ENCODE results near the gene GRIFIN.

GRIFIN gene

GRCh38 chr7:2452643-2453270 lies 23.4 kb downstream of the GRIFIN start:
- no peak for DNase-seq

GRCh38 chr7:2452074-2452507 lies 24.1 kb downstream of the GRIFIN start:
- DNase-seq = no peak

GRCh38 chr7:2451171-2452073 lies 24.8 kb downstream of the GRIFIN start:
- peak; percentile 75 to 80 for DNase-seq

- DNase-seq = no peak
These were observed 25.7 kb downstream of the GRIFIN start for GRCh38 chr7:2450198-2451107.

GRCh38 chr7:2446676-2447075 lies 29.5 kb downstream of the GRIFIN start:
- no peak for DNase-seq

GRCh38 chr7:2445898-2446555 lies 30.2 kb downstream of the GRIFIN start:
- no peak for DNase-seq

GRCh38 chr7:2445047-2445446 lies 31.2 kb downstream of the GRIFIN start:
- DNase-seq = no peak

- no peak for DNase-seq
These were observed 31.7 kb downstream of the GRIFIN start for GRCh38 chr7:2444476-2444875.

- no peak for DNase-seq
These were observed 32.7 kb downstream of the GRIFIN start for GRCh38 chr7:2443491-2443890.

- DNase-seq = no peak
These were observed 34.7 kb downstream of the GRIFIN start for GRCh38 chr7:2441430-2442058.

- no peak for DNase-seq
These were observed 35.5 kb downstream of the GRIFIN start for GRCh38 chr7:2440608-2441245.

GRCh38 chr7:2438775-2439174 lies 37.4 kb downstream of the GRIFIN start:
- no peak for DNase-seq

- DNase-seq = no peak
These were observed 38.0 kb downstream of the GRIFIN start for GRCh38 chr7:2438186-2438585.

GRCh38 chr7:2437537-2438148 lies 38.6 kb downstream of the GRIFIN start:
- no peak for DNase-seq

GRCh38 chr7:2437136-2437535 lies 39.1 kb downstream of the GRIFIN start:
- no peak for DNase-seq

GRCh38 chr7:2436341-2437104 lies 39.7 kb downstream of the GRIFIN start:
- no peak for DNase-seq

- DNase-seq = no peak
These were observed 41.1 kb downstream of the GRIFIN start for GRCh38 chr7:2435146-2435545.

GRCh38 chr7:2433713-2434550 lies 42.3 kb downstream of the GRIFIN start:
- no peak for DNase-seq

Data from activated CD4-positive, alpha-beta T cell treated with anti-CD3 and anti-CD28 coated beads for 4 hours (primary cell).